ENCODE measurements around the gene PSME2.

PSME2 gene

DNA sequence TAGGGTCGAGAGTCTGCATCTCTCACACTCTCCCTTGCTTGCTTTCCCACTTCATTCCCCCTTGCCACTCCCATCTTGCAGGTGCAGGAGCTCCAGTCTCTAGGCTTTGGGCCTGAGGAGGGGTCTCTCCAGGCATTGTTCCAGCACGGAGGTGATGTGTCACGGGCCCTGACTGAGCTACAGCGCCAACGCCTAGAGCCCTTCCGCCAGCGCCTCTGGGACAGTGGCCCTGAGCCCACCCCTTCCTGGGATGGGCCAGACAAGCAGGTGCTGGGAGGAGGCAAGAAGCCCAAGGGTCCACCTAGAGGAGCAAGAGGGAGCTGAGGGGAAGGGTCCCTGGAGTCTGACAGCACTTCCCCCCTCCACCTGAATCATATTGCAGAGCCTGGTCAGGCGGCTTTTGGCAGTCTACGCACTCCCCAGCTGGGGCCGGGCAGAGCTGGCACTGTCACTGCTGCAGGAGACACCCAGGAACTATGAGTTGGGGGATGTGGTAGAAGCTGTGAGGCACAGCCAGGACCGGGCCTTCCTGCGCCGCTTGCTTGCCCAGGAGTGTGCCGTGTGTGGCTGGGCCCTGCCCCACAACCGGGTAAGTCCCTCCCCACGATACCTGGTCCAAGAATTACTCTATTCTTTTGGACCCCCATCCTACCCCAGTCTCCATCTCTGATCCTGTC, 5.1 kb upstream of the PSME2 start:
- no peak for DNase-seq (ENCODE audit: low spot score)

DNA sequence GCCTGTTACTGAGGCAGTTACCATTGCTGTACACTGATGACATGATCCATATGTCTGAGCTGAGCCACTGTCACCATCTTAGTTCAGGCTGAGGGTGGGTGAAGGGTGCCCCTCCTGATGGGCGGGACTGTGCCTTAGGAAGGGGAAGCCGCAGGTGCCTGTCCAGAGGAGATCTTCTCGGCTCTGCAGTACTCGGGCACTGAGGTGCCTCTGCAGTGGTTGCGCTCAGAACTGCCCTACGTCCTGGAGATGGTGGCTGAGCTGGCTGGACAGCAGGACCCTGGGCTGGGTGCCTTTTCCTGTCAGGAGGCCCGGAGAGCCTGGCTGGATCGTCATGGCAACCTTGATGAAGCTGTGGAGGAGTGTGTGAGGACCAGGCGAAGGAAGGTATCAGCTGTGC, 4.6 kb upstream of the PSME2 start:
- no peak for DNase-seq (ENCODE audit: low spot score)

DNA sequence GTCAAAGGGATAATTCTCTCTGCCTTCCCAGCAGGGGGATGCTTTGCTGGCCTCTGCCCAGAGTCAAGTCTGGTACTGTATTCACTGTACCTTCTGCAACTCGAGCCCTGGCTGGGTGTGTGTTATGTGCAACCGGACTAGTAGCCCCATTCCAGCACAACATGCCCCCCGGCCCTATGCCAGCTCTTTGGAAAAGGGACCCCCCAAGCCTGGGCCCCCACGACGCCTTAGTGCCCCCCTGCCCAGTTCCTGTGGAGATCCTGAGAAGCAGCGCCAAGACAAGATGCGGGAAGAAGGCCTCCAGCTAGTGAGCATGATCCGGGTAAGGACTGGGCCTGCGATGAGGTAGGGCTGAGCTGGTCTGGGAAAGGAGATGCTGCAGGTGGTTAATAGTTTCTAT, 4.2 kb upstream of the PSME2 start:
- no peak for DNase-seq (ENCODE audit: low spot score)

DNA sequence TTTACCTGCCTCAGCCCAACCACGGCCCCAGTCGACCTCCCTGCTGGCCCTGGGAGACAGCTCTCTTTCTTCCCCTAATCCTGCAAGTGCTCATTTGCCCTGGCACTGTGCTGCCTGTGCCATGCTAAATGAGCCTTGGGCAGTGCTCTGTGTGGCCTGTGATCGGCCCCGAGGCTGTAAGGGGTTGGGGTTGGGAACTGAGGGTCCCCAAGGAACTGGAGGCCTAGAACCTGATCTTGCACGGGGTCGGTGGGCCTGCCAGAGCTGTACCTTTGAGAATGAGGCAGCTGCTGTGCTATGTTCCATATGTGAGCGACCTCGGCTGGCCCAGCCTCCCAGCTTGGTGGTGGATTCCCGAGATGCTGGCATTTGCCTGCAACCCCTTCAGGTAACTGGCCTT, 3.7 kb upstream of the PSME2 start:
- no peak for DNase-seq (ENCODE audit: low spot score)

DNA sequence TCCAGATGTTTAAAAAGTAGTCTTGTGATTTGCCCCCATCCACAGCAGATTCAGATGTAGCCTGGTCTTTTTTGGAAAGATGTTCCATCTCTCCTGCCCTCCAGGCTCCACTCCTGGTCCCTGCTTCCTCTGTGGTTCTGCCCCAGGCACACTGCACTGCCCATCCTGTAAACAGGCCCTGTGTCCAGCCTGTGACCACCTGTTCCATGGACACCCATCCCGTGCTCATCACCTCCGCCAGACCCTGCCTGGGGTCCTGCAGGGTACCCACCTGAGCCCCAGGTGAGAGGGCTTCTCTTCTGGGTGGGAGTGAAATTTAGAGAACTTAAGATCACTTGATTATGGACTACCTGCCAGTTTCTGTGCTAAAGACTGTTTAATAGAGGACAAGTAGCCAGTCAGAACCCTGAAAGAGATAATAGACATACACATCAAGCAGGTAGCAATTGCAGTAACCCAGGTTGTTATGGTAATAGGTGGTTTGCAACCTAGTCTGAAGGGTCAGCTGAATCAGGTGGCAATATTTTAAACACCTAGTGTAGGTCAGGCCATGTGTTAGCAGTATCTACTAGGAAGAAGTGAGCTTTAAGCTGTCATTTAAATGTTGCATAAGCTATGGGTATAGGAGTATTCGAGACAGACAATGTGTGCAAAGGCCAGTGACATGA, 3.0 kb upstream of the PSME2 start:
- no peak for DNase-seq (ENCODE audit: low spot score)

DNA sequence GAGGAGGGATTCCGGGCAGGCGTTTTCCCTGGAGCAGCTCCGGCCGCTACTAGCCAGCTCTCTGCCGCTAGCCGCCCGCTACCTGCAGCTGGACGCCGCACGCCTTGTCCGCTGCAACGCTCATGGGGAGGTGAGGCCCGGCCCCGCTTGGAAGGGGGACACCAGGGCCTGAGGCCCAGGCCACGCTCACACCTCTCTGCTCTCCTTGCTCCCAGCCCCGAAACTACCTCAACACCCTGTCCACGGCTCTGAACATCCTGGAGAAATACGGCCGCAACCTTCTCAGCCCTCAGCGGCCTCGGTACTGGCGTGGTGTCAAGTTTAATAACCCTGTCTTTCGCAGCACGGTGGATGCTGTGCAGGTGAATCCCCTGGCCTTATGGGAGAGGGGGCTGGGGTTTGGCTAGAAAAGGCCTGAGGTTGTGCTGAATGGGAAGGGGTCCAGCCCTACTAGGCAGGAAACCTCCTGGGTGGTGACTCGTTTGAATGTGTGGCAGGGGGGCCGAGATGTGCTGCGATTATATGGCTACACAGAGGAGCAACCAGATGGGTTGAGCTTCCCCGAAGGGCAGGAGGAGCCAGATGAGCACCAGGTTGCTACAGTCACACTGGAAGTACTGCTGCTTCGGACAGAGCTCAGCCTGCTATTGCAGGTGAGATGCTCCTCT, 1.5 kb upstream of the PSME2 start:
- DNase-seq (ENCODE audit: low spot score), result no peak

DNA sequence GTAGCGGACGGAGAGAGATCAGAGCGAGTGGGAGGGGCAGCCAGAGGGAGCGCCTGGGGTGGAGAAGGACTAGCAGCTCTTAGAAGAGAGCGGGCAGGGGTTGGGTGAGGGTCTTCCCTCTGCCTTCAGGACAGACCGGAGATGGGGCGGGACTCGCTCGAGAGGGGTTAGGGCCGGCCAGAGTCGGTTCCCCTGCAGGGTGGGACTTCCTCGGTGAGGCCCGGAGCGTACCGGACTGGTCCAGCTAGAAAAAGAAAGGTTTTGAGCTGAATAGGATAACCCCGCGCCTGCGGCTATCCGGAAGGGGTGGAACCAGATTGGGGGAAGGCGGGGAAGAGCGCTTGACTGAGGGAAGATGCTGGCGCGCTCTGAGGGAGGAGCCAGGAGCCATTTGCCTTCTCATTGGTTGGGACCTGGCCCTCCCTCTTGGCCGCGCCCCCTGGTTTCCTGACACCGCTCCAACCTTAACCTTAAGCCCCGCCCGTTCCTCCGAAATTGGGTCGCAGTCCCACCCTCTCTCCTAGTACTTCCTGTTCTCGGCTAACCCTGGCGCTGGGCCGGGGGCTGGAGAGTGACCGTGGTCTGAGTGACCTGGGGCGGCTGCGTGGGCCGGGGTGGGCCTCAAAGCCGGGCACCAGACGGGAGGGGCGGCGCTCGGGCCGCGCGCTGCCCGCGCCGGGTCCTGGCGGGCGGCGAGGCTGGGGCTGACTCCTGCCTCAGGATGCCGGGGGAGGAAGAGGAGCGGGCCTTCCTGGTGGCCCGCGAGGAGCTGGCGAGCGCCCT, 759 bp upstream of the PSME2 start, which contains the start of gene RNF31:
TSS of gene RNF31 (plus strand) at position 521 of the 783 bp plus-strand sequence. CDS start at position 722, 201 bp downstream.
- DNase-seq (ENCODE audit: low spot score), result peak; percentile 99

DNA sequence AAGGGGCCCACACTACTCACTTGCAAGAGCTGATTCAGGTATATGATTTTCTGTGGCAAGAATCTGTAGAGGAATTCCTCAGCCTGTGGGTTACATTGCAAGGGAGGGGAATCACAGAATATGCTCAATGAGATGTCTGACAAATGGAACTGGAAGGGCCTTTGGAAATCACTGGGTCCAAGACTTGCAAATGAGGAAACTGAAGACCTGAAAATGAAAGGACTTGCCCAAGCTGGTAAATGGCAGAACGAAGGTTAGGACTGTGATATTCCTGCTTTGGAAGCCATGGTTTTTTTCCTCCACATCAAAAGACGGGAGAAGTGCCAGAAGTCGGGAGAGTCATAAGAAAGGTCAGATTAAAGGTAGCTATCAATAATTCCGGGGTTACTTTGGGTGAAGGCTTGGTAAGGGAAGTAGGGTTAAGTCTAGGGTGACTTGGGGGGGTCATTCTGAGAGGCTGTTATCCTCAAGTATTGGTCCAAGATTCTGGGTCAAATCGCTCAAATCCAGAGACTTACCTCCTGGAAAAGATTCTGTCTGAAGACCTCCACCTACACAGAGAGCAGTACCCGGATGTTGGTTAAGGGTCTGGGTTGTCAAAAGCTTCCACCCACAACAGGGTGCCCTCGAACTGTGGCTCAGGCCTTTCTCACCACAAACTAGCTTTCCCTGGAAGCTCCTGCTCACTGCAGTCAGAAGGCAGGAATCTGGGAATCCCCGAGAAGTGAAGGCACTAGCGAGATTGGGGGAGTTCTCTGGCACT, 539 bp downstream of the PSME2 start:
- DNase-seq (ENCODE audit: low spot score), result no peak

DNA sequence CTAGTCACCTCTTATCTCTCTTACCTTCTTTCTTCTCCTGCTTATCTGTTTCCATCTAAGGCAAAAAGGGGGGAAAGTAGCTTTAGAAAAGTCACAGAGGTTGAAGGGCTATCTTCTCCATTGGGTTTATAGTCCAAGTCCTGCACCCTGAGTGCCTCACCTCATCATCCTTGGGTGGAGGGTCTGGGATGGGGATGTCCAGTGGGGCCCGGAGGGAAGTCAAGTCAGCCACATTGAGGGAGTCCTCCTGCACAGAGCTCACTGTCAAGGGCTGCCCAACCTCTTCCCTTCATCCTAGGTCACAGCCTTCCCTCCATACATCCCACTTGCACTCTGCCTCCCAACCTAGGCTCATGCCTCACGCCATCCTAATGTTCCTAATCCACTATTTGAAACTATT, 1.2 kb downstream of the PSME2 start:
- DNase-seq (ENCODE audit: low spot score), result no peak

DNA sequence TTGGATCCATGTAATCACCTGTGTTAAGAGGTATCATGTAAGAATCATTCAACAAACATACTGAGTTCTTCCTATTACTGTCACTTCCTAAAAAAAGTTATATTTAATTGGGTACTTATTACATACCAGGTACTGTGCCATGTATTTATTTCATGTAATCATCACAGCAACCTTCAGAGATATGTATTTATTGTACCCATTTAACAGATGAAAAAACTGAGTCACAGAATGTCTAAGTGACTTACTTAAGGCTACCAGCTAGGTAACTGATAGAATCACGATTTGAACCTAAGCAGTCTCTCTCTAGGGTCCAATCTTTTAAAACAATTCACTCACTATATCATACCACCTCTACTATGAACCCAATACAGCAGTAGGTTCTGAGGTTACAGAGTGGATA, 2.0 kb downstream of the PSME2 start:
- no peak for DNase-seq (ENCODE audit: low spot score)

DNA sequence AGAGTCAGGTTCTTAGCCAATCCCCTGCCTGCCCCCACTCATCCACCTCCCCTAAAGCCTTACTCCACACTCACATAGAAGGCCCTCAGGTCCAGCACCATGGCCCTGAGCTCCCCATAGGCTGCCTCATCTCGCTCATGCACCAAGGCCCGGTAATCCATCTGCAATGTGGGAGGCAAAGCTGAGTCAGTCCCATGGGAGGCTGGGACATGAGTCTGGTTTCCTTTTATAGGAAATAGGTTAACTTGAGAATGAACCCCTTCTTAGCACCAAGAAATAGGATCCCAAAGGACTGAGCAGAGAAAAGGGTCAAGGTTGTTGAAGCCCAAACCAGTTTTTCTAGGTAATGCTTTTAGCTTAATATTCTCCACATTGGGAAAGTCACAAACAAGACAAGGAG, 2.9 kb downstream of the PSME2 start:
- DNase-seq (ENCODE audit: low spot score), result no peak

DNA sequence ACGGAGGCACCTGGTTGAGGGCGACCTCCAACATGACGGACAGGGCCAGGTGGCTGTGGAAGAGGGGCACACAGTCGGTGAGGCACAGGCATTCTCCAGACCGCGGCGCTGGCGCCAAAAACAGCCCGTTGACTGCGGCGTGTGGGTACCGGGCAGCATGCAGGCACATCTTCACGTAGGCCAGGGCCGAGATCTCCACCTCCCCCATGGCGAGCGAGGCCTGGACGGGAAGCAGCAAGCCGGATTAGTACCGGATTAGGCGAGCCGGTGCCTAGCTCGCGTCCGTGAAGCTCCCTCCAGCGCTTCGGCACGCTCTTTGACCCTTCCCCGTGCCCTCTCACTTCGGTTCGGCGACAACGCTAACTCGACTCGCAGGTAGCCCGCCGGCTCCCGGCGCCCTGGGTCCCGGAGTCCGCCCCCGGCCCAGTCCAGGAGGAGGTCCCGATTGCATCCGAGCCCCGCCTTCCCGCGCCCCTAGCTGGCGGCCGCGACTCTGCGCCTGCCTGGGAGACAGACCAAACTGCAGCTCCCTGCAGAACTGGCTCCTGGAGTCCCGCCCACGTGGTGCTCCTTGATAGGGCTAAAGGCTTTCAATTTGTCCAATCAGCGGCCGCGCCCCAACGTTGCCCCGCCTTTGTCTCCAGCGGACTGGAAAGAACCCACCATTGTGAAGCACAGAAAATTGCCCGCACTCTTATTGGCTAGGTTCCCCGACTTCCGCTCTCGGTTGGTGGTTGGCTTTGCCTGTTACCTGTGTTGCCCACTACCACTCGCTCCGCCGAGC, 5.1 kb downstream of the PSME2 start, which contains the start of gene EMC9:
TSS of gene EMC9 (minus strand) at position 495 of the 784 bp plus-strand sequence. CDS start at position 208, 287 bp downstream.
- peak; percentile 99 for DNase-seq (ENCODE audit: low spot score)

DNA sequence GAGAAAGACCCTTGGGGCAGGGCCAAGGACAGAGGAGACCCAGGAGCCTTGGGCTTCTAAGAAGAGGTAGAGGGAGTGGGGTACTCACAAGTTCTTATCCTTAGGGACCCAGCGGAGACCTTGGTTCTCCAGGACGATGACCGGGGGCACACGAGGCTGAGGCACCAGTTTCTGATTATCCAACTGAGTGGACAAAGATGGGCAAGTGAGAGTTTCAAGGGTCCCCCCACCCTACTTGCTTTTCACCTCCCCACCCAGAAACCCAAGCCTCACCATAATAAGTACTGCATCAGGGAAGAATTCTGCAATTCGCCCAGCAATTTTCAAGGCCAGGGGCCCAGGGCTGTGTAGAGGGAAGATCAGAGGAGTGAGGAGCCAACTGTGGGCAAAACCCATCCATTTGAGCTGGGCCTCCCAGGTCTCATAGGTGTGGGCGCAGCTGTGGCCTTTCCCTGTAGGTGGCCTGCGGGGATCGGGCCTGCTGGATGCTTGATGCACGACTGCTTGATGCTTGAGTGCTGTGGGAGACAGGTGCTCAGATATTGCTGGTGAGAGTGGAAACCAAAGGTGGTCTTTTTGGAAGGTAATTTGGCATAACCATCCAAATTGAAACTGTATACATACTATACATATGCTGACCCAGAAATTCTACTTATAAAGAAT, 7.0 kb downstream of the PSME2 start:
- DNase-seq (ENCODE audit: low spot score), result peak; percentile 20

DNA sequence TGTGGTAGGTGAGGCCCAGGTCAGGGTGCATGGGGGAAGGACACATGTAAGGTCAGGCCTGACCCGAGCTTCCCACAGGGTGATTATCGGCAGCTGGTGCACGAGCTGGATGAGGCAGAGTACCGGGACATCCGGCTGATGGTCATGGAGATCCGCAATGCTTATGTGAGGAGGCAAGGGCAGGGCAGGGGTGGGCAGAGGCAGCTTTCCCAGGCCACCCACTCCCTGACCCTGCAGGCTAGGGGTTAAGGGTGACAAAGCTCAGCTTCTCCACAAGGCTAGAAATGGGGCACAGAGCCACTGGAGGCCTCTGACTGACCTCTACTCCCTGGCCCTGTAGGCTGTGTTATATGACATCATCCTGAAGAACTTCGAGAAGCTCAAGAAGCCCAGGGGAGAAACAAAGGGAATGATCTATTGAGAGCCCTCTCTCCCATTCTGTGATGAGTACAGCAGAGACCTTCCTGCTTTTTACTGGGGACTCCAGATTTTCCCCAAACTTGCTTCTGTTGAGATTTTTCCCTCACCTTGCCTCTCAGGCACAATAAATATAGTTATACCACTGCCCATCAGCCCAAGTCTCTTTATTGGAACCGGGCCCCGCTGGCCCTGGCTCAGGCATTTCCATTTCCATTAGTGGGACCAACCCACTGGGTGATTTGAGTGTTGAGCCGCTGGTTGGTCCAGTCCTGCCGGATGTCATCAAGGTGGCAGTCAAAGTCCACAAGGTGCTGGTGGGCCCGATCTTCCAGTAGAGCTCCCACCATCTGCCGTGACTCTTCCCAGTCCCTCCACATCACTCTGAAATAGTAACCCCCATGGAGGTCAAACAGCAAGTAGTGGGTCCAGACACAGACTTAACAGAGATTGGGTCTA, 7.8 kb downstream of the PSME2 start:
- no peak for DNase-seq (ENCODE audit: low spot score)

DNA sequence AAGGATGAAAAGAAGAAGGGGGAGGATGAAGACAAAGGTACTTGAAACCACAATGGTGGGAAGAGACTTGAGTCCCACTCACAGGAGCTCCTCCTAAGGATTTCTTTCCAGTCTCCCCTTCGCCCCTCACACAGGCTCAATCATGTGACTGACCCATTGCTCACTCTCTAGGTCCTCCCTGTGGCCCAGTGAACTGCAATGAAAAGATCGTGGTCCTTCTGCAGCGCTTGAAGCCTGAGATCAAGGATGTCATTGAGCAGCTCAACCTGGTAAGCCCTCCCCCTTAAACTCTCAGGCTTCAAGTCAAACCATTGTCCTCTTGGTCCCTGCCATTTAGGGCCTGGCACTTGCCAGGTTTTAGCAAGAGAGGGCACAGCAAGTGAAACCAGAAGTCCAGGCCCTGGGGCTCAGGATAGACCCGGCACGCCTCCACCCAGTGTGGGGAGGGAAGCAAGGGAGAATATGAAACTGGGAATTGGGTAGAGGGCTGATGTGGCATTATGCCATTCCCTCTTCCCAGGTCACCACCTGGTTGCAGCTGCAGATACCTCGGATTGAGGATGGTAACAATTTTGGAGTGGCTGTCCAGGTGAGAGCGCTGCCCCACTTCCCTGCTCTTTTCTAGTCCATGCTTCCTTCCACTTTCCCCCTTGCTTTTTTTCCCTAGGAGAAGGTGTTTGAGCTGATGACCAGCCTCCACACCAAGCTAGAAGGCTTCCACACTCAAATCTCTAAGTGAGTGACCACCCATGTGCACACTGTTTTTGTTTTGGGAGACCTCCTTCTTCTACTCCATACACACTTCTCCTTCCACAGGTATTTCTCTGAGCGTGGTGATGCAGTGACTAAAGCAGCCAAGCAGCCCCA, 8.6 kb downstream of the PSME2 start:
- no peak for DNase-seq (ENCODE audit: low spot score)

DNA sequence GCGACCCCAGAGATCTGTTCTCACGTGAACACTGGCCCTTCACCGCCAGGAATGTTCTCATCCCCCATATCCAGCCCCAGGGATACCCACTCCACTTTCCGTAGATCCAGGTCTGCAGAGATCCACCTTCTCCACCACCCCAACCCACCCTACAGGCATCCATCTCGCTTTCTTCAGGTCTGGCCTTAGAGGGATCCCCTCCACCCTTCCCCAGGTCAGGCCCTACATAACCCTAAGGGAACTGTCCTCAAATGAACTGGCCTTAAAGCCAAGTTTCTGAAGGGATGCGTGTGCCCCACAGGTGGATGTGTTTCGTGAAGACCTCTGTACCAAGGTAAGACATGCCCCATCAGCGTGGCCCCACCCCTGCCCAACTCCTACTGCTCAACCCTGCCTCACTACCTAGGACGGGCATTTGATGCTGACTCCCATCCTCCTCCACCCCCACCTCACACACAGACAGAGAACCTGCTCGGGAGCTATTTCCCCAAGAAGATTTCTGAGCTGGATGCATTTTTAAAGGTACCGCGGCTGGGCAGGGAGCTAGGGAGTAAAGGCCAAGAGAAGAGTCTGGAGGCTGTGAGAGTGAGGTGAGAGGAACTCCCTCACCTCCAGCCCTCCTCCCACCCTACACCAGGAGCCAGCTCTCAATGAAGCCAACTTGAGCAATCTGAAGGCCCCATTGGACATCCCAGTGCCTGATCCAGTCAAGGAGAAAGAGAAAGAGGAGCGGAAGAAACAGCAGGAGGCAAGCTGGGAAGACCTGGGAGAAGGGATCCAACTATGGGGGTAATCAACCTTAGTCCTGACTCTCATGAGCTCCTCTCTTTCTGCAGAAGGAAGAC, 9.5 kb downstream of the PSME2 start:
- no peak for DNase-seq (ENCODE audit: low spot score)

Measured in LoVo (cell line).